RWPE2 (cell line): ENCODE results near the gene ADAM11.
A peak's percentile ranks its signal among the peaks of the same experiment; 100 is the strongest.

Experiments
- ATAC-seq: fragments of 200-7000 bp; cut with Tn5 transposase; 3 replicates; pipeline ENCODE4 v1.9.1; 2021; ENCODE audit warnings: low read depth
- DNase-seq: peaks from one replicate; pipeline ENCODE4 v3.0.0-alpha.2; 2020; ENCODE audit warnings: low spot score
- H3K27ac ChIP-seq: fragments of 450-650 bp; 2 replicates; pipeline ENCODE4 v1.5.1; 2017; ENCODE audit warnings: mild to moderate bottlenecking; ENCODE audit not compliant: poor library complexity, severe bottlenecking
- H3K27me3 ChIP-seq: fragments of 250-450 bp; sonication (Bioruptor Pico); 2 replicates; pipeline ENCODE4 v1.5.1; 2021; ENCODE audit warnings: mild to moderate bottlenecking, moderate library complexity; ENCODE audit not compliant: insufficient read depth, poor library complexity, severe bottlenecking
- H3K36me3 ChIP-seq: fragments of 250-450 bp; sonication (Bioruptor Pico); 2 replicates; pipeline ENCODE4 v1.5.1; 2020; ENCODE audit warnings: low read depth, mild to moderate bottlenecking, moderate library complexity
- H3K4me1 ChIP-seq: fragments of 250-450 bp; sonication (Bioruptor Pico); 2 replicates; pipeline ENCODE4 v1.5.1; 2021; ENCODE audit warnings: mild to moderate bottlenecking, moderate library complexity; ENCODE audit not compliant: insufficient read depth, poor library complexity, severe bottlenecking
- H3K4me3 ChIP-seq: fragments of 250-450 bp; sonication (Bioruptor Pico); 2 replicates; pipeline ENCODE4 v1.5.1; 2021; ENCODE audit warnings: mild to moderate bottlenecking, moderate library complexity; ENCODE audit not compliant: severe bottlenecking
- H3K9me3 ChIP-seq: fragments of 250-450 bp; sonication (Bioruptor Pico); 2 replicates; pipeline ENCODE4 v1.5.1; 2021; ENCODE audit warnings: mild to moderate bottlenecking, moderate library complexity; ENCODE audit not compliant: severe bottlenecking
- TF ChIP-seq, protein P1 (sequence below): fragments of 450-650 bp; IDR thresholded peaks from one replicate; pipeline ENCODE4 v1.5.1; 2017; ENCODE audit warnings: mild to moderate bottlenecking, moderate library complexity; ENCODE audit not compliant: poor library complexity, severe bottlenecking

Gene ADAM11

DNA sequence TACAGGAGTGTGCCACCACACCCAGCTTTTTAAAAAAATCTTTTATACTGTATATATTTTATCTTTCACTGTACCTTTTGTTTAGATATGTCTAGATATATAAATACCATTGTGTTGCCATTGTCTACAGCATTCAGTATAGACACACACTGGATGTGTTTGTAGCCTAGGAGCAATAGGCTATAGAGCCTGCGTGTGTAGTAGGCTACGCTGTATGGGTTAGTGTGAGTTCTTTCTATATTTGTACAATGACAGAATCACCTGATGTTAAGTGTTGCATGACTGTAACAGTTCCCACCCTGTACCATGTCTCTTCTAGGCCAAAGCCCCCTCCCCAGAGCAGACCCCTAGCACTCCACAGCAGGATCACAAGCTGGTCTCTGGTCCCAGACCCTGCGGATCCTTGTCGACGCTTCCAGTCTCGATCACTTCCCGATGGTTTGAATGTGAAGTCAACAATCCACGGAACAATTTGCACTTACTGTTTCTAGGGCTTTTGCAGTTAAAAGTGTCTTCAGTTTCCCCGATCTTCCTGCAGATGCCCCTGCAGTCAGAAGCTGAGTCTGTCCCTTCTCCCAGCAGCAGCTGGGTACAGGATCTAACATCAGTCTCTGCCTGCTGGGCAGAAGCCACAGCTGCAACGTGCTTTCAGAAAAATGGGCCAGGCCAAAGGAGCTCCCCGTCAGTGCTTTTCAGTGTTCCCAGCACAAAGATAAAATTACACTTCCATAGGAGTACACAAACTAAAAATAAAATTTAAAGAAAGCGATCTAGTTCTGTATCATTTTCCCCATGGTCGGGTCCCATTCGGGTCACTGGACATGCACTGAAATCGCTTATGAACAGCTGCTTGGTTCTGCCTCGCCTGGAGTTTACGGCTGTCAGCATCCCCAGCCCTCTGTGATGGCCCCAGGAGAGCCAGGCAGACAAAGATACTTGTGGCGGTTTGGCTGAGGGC lies 35.4 kb downstream of the ADAM11 start:
- peak; percentile 4; the same call in 1 of the 3 replicates for ATAC-seq
- TF ChIP-seq, protein P1, sequence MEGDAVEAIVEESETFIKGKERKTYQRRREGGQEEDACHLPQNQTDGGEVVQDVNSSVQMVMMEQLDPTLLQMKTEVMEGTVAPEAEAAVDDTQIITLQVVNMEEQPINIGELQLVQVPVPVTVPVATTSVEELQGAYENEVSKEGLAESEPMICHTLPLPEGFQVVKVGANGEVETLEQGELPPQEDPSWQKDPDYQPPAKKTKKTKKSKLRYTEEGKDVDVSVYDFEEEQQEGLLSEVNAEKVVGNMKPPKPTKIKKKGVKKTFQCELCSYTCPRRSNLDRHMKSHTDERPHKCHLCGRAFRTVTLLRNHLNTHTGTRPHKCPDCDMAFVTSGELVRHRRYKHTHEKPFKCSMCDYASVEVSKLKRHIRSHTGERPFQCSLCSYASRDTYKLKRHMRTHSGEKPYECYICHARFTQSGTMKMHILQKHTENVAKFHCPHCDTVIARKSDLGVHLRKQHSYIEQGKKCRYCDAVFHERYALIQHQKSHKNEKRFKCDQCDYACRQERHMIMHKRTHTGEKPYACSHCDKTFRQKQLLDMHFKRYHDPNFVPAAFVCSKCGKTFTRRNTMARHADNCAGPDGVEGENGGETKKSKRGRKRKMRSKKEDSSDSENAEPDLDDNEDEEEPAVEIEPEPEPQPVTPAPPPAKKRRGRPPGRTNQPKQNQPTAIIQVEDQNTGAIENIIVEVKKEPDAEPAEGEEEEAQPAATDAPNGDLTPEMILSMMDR, result no peak
- Histone ChIP-seq H3K4me1 (peaks cover 15% of the 10 kb centered on the region), H3K9me3 (no peaks in the 10 kb centered on the region), H3K27ac (peak overlapping the region; percentile 77), H3K27me3 (no peaks in the 10 kb centered on the region), H3K36me3 (peaks cover 12% of the 10 kb centered on the region; the same call in 1 of the 2 replicates), H3K4me3 (no peak overlapping the region)
- DNase-seq, result no peak

DNA sequence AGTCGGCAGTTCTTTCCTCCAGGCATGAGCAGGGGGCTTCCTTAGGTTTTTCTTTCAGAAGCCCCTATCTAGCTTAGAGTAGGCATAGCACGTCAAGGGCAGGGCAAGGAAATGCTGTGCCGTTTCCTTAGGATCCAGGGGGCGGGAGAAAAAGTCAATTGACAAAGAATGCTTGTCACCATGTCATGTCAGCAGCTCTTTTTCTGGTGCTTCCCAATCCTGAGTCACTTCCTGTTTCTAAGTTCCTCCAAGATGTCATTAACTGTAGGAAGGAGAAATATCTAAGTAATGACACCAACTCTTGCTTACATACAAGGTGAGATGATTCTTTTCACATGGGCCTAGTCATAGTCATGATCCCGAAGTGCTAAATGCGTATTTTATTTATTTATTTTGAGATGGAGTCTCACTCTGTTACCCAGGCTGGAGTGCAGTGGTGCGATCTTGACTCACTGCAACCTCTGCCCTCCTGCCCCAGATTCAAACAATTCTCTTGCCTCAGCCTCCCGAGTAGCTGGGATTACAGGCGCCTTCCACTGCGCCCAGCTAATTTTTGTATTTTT lies 36.1 kb downstream of the ADAM11 start:
- Histone ChIP-seq H3K27me3 (no peaks in the 10 kb centered on the region), H3K27ac (peak overlapping the region; percentile 77), H3K4me1 (peaks cover 15% of the 10 kb centered on the region), H3K9me3 (no peaks in the 10 kb centered on the region), H3K36me3 (peaks cover 18% of the 10 kb centered on the region; the same call in 1 of the 2 replicates), H3K4me3 (no peak overlapping the region)
- ATAC-seq (peak; percentile 80), DNase-seq (no peak)
- TF ChIP-seq, protein P1, result no peak

DNA sequence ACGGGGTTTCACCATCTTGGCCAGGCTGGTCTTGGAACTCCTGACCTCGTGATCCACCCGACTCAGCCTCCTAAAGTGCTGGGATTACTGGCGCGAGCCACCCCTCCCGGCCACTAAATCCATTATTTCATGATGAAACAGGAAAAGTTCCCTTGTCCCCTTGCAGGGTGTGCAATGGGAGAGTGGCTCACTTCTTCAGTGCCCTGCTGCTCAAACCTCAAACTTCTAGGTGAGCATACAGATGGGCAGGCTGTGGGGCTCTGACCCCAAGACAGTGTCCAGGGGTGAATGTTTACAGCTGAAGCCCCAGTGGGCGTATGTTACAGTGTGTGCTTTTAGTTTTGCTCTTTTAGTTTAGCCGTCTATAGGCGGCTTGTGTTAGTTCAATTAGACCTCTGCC lies 36.6 kb downstream of the ADAM11 start:
- Histone ChIP-seq H3K4me1 (peaks cover 15% of the 10 kb centered on the region), H3K9me3 (no peaks in the 10 kb centered on the region)

DNA sequence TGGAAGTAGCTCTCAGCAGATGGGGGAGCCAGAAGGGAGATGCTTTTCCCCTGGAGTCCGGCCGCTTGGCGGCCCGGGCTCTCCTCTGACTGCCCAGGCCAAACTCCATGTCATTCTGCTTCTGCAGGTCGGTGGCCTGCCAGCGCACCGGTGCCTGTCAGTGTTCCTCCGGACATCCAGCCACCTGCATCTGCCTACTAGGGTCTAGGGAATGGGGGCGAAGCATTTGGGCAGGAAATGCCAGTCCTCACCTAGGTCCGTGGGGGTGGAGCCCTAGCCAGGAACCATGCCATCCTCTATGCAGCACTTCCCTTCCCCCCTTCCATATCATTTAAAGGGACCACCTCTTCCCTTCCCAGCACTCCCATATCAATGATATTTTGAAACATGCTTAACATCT lies 37.1 kb downstream of the ADAM11 start:
- DNase-seq (no peak), ATAC-seq (no peak)
- Histone ChIP-seq H3K9me3 (no peaks in the 10 kb centered on the region), H3K4me1 (peaks cover 15% of the 10 kb centered on the region), H3K36me3 (peaks cover 28% of the 10 kb centered on the region; the same call in 1 of the 2 replicates), H3K27ac (peak overlapping the region; percentile 77), H3K4me3 (no peak overlapping the region), H3K27me3 (no peaks in the 10 kb centered on the region)
- TF ChIP-seq, protein P1, result no peak

More for the DNA sequence above, 36.6 kb downstream of the ADAM11 start:
- TF ChIP-seq, protein P1, result no peak
- H3K27ac ChIP-seq, result peak overlapping the region; percentile 77
- ATAC-seq, result no peak
- peaks cover 23% of the 10 kb centered on the region; the same call in 1 of the 2 replicates for H3K36me3 ChIP-seq
- no peak for DNase-seq
- H3K27me3 ChIP-seq, result no peaks in the 10 kb centered on the region
- H3K4me3 ChIP-seq, result no peak overlapping the region

DNA sequence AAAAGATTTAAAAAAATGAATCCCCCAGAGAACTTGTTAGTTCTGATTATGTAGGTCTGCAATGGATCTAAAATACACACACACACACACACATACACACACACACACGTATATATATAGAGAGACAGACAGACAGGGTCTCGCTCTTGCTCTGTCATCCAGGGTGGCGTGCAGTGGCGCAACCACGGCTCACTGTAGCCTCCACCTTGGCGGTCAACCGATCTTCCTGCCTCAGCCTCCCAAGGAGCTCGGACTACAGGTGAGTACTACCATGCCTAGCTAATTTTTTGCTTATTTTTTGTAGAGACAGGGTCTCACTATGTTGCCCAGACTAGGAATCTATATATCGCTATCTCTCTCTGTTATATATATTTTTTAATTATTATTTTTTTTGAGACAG lies 37.9 kb downstream of the ADAM11 start:
- H3K36me3 ChIP-seq, result peaks cover 36% of the 10 kb centered on the region
- H3K27ac ChIP-seq, result no peak overlapping the region
- no peak overlapping the region for H3K4me3 ChIP-seq
- no peak for DNase-seq
- peaks cover 15% of the 10 kb centered on the region for H3K4me1 ChIP-seq
- TF ChIP-seq, protein P1, result no peak
- no peak for ATAC-seq
- no peaks in the 10 kb centered on the region for H3K27me3 ChIP-seq
- no peaks in the 10 kb centered on the region for H3K9me3 ChIP-seq
